ENCODE results near the gene FEZF2.

Gene FEZF2

GRCh38 chr3:62378311-62378789, 5.0 kb upstream of the FEZF2 start:
- Mint-ChIP-seq H3K36me3 (peaks cover 2% of the 10 kb centered on the region), H3K27me3 (peaks cover 20% of the 10 kb centered on the region), H3K27ac (no peak overlapping the region), H3K9me3 (peaks cover 4% of the 10 kb centered on the region), H3K4me3 (no peak overlapping the region), H3K4me1 (no peaks in the 10 kb centered on the region)
- ATAC-seq (ENCODE audit: low read depth), result no peak
- no peak for DNase-seq (ENCODE audit: low spot score in 2 of 2)

GRCh38 chr3:62376906-62377877, 3.8 kb upstream of the FEZF2 start:
- no peak for ATAC-seq (ENCODE audit: low read depth)
- Mint-ChIP-seq H3K36me3 (peaks cover 2% of the 10 kb centered on the region), H3K27ac (no peak overlapping the region), H3K9me3 (peaks cover 4% of the 10 kb centered on the region), H3K4me3 (no peak overlapping the region), H3K27me3 (peaks cover 20% of the 10 kb centered on the region), H3K4me1 (no peaks in the 10 kb centered on the region)
- no peak for DNase-seq (ENCODE audit: low spot score in 2 of 2)

GRCh38 chr3:62376454-62376720, 3.0 kb upstream of the FEZF2 start:
- Mint-ChIP-seq H3K27me3 (peaks cover 21% of the 10 kb centered on the region), H3K4me3 (no peak overlapping the region), H3K36me3 (peaks cover 2% of the 10 kb centered on the region), H3K9me3 (peaks cover 2% of the 10 kb centered on the region), H3K4me1 (no peaks in the 10 kb centered on the region), H3K27ac (no peak overlapping the region)
- DNase-seq (ENCODE audit: low spot score in 2 of 2), result no peak
- ATAC-seq (ENCODE audit: low read depth), result no peak

- Mint-ChIP-seq H3K4me3 (no peak overlapping the region), H3K27ac (no peak overlapping the region), H3K36me3 (peaks cover 2% of the 10 kb centered on the region), H3K27me3 (peaks cover 24% of the 10 kb centered on the region), H3K4me1 (no peaks in the 10 kb centered on the region), H3K9me3 (peaks cover 2% of the 10 kb centered on the region)
- no peak for DNase-seq (ENCODE audit: low spot score in 2 of 2)
- no peak for ATAC-seq (ENCODE audit: low read depth)
Observed at GRCh38 chr3:62375655-62376453, 2.5 kb upstream of the FEZF2 start.

- no peak overlapping the region for H3K4me3 Mint-ChIP-seq
- H3K27me3 Mint-ChIP-seq, result peaks cover 24% of the 10 kb centered on the region
- peaks cover 2% of the 10 kb centered on the region for H3K9me3 Mint-ChIP-seq
- H3K27ac Mint-ChIP-seq, result no peak overlapping the region
- no peaks in the 10 kb centered on the region for H3K4me1 Mint-ChIP-seq
- DNase-seq (ENCODE audit: low spot score in 2 of 2), result no peak
- peaks cover 3% of the 10 kb centered on the region for H3K36me3 Mint-ChIP-seq
- no peak for ATAC-seq (ENCODE audit: low read depth)
Observed at GRCh38 chr3:62374341-62375218, 1.2 kb upstream of the FEZF2 start.

- peaks cover 24% of the 10 kb centered on the region for H3K27me3 Mint-ChIP-seq
- peaks cover 3% of the 10 kb centered on the region for H3K36me3 Mint-ChIP-seq
- no peak for ATAC-seq (ENCODE audit: low read depth)
- H3K27ac Mint-ChIP-seq, result no peak overlapping the region
- no peak for DNase-seq (ENCODE audit: low spot score in 2 of 2)
- no peaks in the 10 kb centered on the region for H3K4me1 Mint-ChIP-seq
- H3K9me3 Mint-ChIP-seq, result peaks cover 2% of the 10 kb centered on the region
- H3K4me3 Mint-ChIP-seq, result no peak overlapping the region
Observed at GRCh38 chr3:62373714-62374333, 474 bp upstream of the FEZF2 start.

GRCh38 chr3:62372621-62373041, 719 bp downstream of the FEZF2 start:
- ATAC-seq (ENCODE audit: low read depth) (no peak), DNase-seq (ENCODE audit: low spot score in 2 of 2) (no peak)
- no peak overlapping the region for H3K27ac Mint-ChIP-seq
- peaks cover 26% of the 10 kb centered on the region for H3K27me3 Mint-ChIP-seq
- H3K36me3 Mint-ChIP-seq, result peaks cover 1% of the 10 kb centered on the region
- no peaks in the 10 kb centered on the region for H3K9me3 Mint-ChIP-seq
- no peak overlapping the region for H3K4me3 Mint-ChIP-seq
- H3K4me1 Mint-ChIP-seq, result no peaks in the 10 kb centered on the region

GRCh38 chr3:62371720-62372591, 1.4 kb downstream of the FEZF2 start:
- Mint-ChIP-seq H3K4me3 (no peak overlapping the region), H3K9me3 (no peaks in the 10 kb centered on the region), H3K36me3 (peaks cover 1% of the 10 kb centered on the region), H3K4me1 (no peaks in the 10 kb centered on the region), H3K27me3 (peaks cover 30% of the 10 kb centered on the region), H3K27ac (no peak overlapping the region)
- ATAC-seq (ENCODE audit: low read depth), result no peak
- DNase-seq (ENCODE audit: low spot score in 2 of 2), result no peak

- H3K27me3 Mint-ChIP-seq, result peaks cover 28% of the 10 kb centered on the region
- no peak overlapping the region for H3K27ac Mint-ChIP-seq
- no peak overlapping the region for H3K4me3 Mint-ChIP-seq
- H3K4me1 Mint-ChIP-seq, result no peaks in the 10 kb centered on the region
- ATAC-seq (ENCODE audit: low read depth) (no peak), DNase-seq (ENCODE audit: low spot score in 2 of 2) (no peak)
- no peaks in the 10 kb centered on the region for H3K9me3 Mint-ChIP-seq
- H3K36me3 Mint-ChIP-seq, result peaks cover 1% of the 10 kb centered on the region
Observed at GRCh38 chr3:62370858-62371719, 2.3 kb downstream of the FEZF2 start.

- Mint-ChIP-seq H3K27me3 (peaks cover 30% of the 10 kb centered on the region), H3K4me1 (no peaks in the 10 kb centered on the region), H3K36me3 (peaks cover 1% of the 10 kb centered on the region), H3K4me3 (no peak overlapping the region), H3K9me3 (no peaks in the 10 kb centered on the region), H3K27ac (no peak overlapping the region)
- DNase-seq (ENCODE audit: low spot score in 2 of 2) (no peak), ATAC-seq (ENCODE audit: low read depth) (no peak)
Observed at GRCh38 chr3:62370112-62370857, 3.1 kb downstream of the FEZF2 start.

- no peak for DNase-seq (ENCODE audit: low spot score in 2 of 2)
- no peak overlapping the region for H3K4me3 Mint-ChIP-seq
- ATAC-seq (ENCODE audit: low read depth), result no peak
- peaks cover 1% of the 10 kb centered on the region for H3K36me3 Mint-ChIP-seq
- no peaks in the 10 kb centered on the region for H3K4me1 Mint-ChIP-seq
- H3K27ac Mint-ChIP-seq, result no peak overlapping the region
- H3K27me3 Mint-ChIP-seq, result peaks cover 31% of the 10 kb centered on the region
- no peaks in the 10 kb centered on the region for H3K9me3 Mint-ChIP-seq
Observed at GRCh38 chr3:62369476-62369743, 3.9 kb downstream of the FEZF2 start.
